ENCODE data around the gene YTHDF2.

DNA sequence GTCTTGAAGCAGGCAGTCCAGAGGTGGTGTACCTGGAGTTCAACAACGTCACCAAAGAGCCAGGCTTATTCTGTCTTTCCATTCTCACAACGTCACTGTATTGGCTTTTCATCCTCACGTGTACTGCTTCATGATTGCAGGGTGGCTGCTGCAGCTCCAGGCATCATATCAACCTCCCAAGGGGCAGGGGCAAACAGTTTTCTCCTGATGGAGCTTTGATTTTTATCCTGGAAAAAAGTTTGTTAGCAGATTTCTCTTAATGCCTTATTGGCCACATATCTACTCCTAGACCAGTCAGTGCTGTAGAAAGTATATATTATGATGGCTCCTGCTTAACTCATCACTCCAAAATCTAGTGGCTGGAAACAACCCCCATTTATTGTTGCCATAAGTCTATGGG, 66.9 kb downstream of the YTHDF2 start:
- TF ChIP-seq POLR2AphosphoS5 (IDR thresholded peaks at IDR 0.05; ENCODE audit: low read depth, low read length) (no peak), SIN3A (IDR thresholded peaks at IDR 0.05; ENCODE audit: borderline replicate concordance, insufficient read depth, low read depth, low read length) (no peak)
- TF ChIP-seq, protein P1, sequence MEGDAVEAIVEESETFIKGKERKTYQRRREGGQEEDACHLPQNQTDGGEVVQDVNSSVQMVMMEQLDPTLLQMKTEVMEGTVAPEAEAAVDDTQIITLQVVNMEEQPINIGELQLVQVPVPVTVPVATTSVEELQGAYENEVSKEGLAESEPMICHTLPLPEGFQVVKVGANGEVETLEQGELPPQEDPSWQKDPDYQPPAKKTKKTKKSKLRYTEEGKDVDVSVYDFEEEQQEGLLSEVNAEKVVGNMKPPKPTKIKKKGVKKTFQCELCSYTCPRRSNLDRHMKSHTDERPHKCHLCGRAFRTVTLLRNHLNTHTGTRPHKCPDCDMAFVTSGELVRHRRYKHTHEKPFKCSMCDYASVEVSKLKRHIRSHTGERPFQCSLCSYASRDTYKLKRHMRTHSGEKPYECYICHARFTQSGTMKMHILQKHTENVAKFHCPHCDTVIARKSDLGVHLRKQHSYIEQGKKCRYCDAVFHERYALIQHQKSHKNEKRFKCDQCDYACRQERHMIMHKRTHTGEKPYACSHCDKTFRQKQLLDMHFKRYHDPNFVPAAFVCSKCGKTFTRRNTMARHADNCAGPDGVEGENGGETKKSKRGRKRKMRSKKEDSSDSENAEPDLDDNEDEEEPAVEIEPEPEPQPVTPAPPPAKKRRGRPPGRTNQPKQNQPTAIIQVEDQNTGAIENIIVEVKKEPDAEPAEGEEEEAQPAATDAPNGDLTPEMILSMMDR (IDR thresholded peaks at IDR 0.05) = no peak

Data from Panc1 (cell line).